Measurements from ENCODE around the gene CXCR5.

DNA sequence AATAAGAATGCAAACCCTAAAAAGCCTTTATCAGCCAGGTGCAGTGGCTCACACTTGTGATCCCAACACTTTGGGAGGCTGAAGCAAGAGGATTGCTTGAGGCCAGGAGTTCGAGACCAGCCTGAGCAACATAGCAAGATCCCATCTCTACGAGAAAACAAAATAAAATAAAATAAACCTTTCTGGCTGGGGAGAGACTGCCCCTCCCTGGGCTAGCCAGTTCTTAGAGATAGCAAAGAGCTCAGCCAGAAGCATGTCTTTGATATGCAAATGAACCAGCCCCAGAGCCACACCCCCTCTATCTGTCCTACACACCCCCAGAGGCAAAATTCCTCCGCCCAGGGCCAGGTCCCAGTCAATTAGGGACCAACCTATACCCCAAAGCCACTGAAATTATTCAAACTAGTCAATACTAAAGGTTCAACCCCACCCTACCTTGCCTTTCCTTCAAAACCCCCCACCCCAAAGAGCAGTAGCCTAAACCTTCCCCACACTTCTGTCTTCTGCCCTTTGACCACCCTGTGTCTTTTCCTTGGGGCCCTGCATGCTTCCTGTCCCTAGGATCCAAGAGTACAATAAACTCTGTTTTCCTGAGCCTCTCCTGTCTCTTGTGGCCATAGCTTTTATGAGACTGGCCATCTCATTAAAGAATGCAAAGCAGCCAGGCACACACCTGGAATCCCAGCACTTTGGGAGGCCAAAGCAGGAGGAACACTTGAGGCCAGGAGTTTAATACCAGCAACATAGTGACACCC, 37.3 kb upstream of the CXCR5 start:
- TF ChIP-seq MZF1 (tag by site-specific recombination; IDR thresholded peaks at IDR 0.05; ENCODE audit: borderline replicate concordance) = no peak
- TF ChIP-seq ZNF335 (tag by site-specific recombination; conservative IDR thresholded peaks at IDR 0.05) = no peak
